ENCODE measurements around the gene NME3. TPM values are rescaled to one million over a fixed set of nuclear protein-coding genes. Genes with fewer than 3 reads are reported as not detected.

NME3 gene
- total and polyA plus RNA-seq, 12 donors: 0.95 to 1,073 (median 181) TPM

- peaks cover 37 to 40% of the 10 kb centered on the region in 2 donors for H3K4me1 ChIP-seq (replicated peaks in 1 of 2)
- H3K36me3 ChIP-seq (replicated peaks in 1 of 2): peaks cover 0 to 44% of the 10 kb centered on the region in 2 donors
- no peaks in the 10 kb centered on the region for H3K27me3 ChIP-seq
- H3K4me3 ChIP-seq: no peak overlapping the region
- H3K9me3 ChIP-seq (replicated peaks in 1 of 3): no peaks in the 10 kb centered on the region
- H3K27ac ChIP-seq: peak overlapping the region in 1 of 5 donors; percentile 95
- DNase-seq: no peak
- TF ChIP-seq POLR2A (IDR thresholded peaks at IDR 0.05) (peak in 1 of 2 donors; percentile 15), CTCF (IDR thresholded peaks at IDR 0.05) (no peak)
- 60 to 79% (median 77%) methylated on average over 1 to 36 of the region's 36 CpGs for WGBS, 4 donors
- intact Hi-C loops (cut with DNase I): no loop called here
Observed at GRCh38 chr16:1777375-1778199, 6.2 kb upstream of the NME3 start.

- no peak overlapping the region for H3K27ac ChIP-seq
- no peaks in the 10 kb centered on the region for H3K27me3 ChIP-seq
- no peak for DNase-seq
- H3K9me3 ChIP-seq (replicated peaks in 1 of 3): no peaks in the 10 kb centered on the region
- WGBS, 4 donors: 85 to 91% (median 90%) methylated on average over 4 to 22 of the region's 22 CpGs
- intact Hi-C loops (cut with DNase I): no loop called here
- H3K4me1 ChIP-seq (replicated peaks in 1 of 2): peaks cover 42 to 44% of the 10 kb centered on the region in 2 donors
- TF ChIP-seq CTCF (IDR thresholded peaks at IDR 0.05) (no peak), POLR2A (IDR thresholded peaks at IDR 0.05) (no peak)
- peaks cover 0 to 44% of the 10 kb centered on the region in 2 donors for H3K36me3 ChIP-seq (replicated peaks in 1 of 2)
- H3K4me3 ChIP-seq: no peak overlapping the region
Observed at GRCh38 chr16:1776991-1777374, 5.6 kb upstream of the NME3 start.

- H3K4me3 ChIP-seq: no peak overlapping the region
- WGBS, 4 donors: 77 to 90% (median 81%) methylated on average over 4 to 13 of the region's 13 CpGs
- H3K27me3 ChIP-seq: no peaks in the 10 kb centered on the region
- peaks cover 0 to 44% of the 10 kb centered on the region in 2 donors for H3K36me3 ChIP-seq (replicated peaks in 1 of 2)
- intact Hi-C loops (cut with DNase I): no loop called here
- no peak overlapping the region for H3K27ac ChIP-seq
- peak in 1 of 2 donors; percentile 10 for TF ChIP-seq POLR2A (IDR thresholded peaks at IDR 0.05)
- TF ChIP-seq CTCF (IDR thresholded peaks at IDR 0.05): no peak
- H3K4me1 ChIP-seq (replicated peaks in 1 of 2): peaks cover 42 to 45% of the 10 kb centered on the region in 2 donors
- no peak for DNase-seq
- no peaks in the 10 kb centered on the region for H3K9me3 ChIP-seq (replicated peaks in 1 of 3)
Observed at GRCh38 chr16:1776672-1776955, 5.3 kb upstream of the NME3 start.

- no peaks in the 10 kb centered on the region for H3K27me3 ChIP-seq
- 76 to 88% (median 81%) methylated on average over 1 to 28 of the region's 28 CpGs for WGBS, 4 donors
- peaks cover 37 to 39% of the 10 kb centered on the region in 2 donors for H3K4me1 ChIP-seq (replicated peaks in 1 of 2)
- H3K27ac ChIP-seq: no peak overlapping the region
- TF ChIP-seq CTCF (IDR thresholded peaks at IDR 0.05): no peak
- no peak for DNase-seq
- no peak overlapping the region for H3K4me3 ChIP-seq
- intact Hi-C loops (cut with DNase I): no loop called here
- H3K9me3 ChIP-seq (replicated peaks in 1 of 3): no peaks in the 10 kb centered on the region
- H3K36me3 ChIP-seq (replicated peaks in 1 of 2): peaks cover 0 to 44% of the 10 kb centered on the region in 2 donors
Observed at GRCh38 chr16:1775846-1776671, 4.7 kb upstream of the NME3 start.
